Measurements from ENCODE around the gene GSTA2. TPM values are rescaled to one million over a fixed set of nuclear protein-coding genes. Genes with fewer than 3 reads are reported as not detected.

The GSTA2 gene
- polyA plus RNA-seq, 1 donor from 2014 or later: not detected

DNA sequence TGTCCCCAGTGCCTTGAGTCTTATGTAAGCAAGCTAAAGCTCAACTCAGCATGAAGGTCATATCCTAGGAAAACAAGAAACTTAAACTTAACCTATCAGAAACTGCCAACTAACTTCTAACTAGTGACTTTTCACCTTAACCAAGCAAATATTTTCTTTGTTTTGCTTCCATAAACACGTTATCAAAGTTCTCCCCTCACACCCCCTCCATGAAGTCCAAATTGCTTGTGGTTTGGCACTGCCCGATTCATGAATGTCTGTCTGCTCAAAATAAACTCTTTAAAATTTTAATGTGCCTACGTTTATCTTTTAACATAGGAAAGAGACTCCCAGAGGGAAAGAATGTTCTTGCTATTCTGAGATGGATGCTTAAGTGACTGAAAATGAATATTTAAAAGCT, 34.9 kb downstream of the GSTA2 start:
- H3K4me2 ChIP-seq (ENCODE audit: low read length): no peak overlapping the region
- H3K9ac ChIP-seq (ENCODE audit: low read length): no peak overlapping the region
- H3F3A ChIP-seq (ENCODE audit: insufficient read depth, low read length, poor library complexity, severe bottlenecking): no peaks in the 10 kb centered on the region
- H3K79me2 ChIP-seq (replicated peaks; ENCODE audit: insufficient read depth, low read length): no peaks in the 10 kb centered on the region
- H3K4me3 ChIP-seq (ENCODE audit: low read length): no peak overlapping the region
- H4K20me1 ChIP-seq (ENCODE audit: insufficient read depth): no peaks in the 10 kb centered on the region
- H3K27me3 ChIP-seq (ENCODE audit: insufficient read depth, low read depth, low read length): no peaks in the 10 kb centered on the region
- no peaks in the 10 kb centered on the region for H3K36me3 ChIP-seq (ENCODE audit: insufficient read depth, low read length)
- no peak overlapping the region for H2AFZ ChIP-seq (ENCODE audit: low read depth, low read length)
- no peaks in the 10 kb centered on the region for H3K9me2 ChIP-seq (ENCODE audit: insufficient read depth, low read length)
- TF ChIP-seq, protein P1, sequence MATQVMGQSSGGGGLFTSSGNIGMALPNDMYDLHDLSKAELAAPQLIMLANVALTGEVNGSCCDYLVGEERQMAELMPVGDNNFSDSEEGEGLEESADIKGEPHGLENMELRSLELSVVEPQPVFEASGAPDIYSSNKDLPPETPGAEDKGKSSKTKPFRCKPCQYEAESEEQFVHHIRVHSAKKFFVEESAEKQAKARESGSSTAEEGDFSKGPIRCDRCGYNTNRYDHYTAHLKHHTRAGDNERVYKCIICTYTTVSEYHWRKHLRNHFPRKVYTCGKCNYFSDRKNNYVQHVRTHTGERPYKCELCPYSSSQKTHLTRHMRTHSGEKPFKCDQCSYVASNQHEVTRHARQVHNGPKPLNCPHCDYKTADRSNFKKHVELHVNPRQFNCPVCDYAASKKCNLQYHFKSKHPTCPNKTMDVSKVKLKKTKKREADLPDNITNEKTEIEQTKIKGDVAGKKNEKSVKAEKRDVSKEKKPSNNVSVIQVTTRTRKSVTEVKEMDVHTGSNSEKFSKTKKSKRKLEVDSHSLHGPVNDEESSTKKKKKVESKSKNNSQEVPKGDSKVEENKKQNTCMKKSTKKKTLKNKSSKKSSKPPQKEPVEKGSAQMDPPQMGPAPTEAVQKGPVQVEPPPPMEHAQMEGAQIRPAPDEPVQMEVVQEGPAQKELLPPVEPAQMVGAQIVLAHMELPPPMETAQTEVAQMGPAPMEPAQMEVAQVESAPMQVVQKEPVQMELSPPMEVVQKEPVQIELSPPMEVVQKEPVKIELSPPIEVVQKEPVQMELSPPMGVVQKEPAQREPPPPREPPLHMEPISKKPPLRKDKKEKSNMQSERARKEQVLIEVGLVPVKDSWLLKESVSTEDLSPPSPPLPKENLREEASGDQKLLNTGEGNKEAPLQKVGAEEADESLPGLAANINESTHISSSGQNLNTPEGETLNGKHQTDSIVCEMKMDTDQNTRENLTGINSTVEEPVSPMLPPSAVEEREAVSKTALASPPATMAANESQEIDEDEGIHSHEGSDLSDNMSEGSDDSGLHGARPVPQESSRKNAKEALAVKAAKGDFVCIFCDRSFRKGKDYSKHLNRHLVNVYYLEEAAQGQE (IDR thresholded peaks at IDR 0.05; ENCODE audit: borderline replicate concordance): no peak
- TF ChIP-seq, protein P2, sequence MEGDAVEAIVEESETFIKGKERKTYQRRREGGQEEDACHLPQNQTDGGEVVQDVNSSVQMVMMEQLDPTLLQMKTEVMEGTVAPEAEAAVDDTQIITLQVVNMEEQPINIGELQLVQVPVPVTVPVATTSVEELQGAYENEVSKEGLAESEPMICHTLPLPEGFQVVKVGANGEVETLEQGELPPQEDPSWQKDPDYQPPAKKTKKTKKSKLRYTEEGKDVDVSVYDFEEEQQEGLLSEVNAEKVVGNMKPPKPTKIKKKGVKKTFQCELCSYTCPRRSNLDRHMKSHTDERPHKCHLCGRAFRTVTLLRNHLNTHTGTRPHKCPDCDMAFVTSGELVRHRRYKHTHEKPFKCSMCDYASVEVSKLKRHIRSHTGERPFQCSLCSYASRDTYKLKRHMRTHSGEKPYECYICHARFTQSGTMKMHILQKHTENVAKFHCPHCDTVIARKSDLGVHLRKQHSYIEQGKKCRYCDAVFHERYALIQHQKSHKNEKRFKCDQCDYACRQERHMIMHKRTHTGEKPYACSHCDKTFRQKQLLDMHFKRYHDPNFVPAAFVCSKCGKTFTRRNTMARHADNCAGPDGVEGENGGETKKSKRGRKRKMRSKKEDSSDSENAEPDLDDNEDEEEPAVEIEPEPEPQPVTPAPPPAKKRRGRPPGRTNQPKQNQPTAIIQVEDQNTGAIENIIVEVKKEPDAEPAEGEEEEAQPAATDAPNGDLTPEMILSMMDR (IDR thresholded peaks at IDR 0.05; ENCODE audit: poor library complexity, severe bottlenecking): no peak
- TF ChIP-seq EP300 (conservative IDR thresholded peaks at IDR 0.05; ENCODE audit: poor library complexity, severe bottlenecking) (no peak), TAF1 (IDR thresholded peaks at IDR 0.05; ENCODE audit: low read depth) (no peak), MXI1 (conservative IDR thresholded peaks at IDR 0.05; ENCODE audit: poor library complexity, severe bottlenecking) (no peak), EZH2 (IDR thresholded peaks at IDR 0.05; ENCODE audit: borderline replicate concordance, insufficient read depth, low read length, poor library complexity, severe bottlenecking) (no peak), SMC3 (conservative IDR thresholded peaks at IDR 0.05; ENCODE audit: poor library complexity) (no peak), POLR2AphosphoS5 (IDR thresholded peaks at IDR 0.05) (no peak), RAD21 (conservative IDR thresholded peaks at IDR 0.05) (no peak)
- H3K27ac ChIP-seq (ENCODE audit: low read length): no peak overlapping the region
- H3K9me3 ChIP-seq (ENCODE audit: low read length): no peaks in the 10 kb centered on the region

DNA sequence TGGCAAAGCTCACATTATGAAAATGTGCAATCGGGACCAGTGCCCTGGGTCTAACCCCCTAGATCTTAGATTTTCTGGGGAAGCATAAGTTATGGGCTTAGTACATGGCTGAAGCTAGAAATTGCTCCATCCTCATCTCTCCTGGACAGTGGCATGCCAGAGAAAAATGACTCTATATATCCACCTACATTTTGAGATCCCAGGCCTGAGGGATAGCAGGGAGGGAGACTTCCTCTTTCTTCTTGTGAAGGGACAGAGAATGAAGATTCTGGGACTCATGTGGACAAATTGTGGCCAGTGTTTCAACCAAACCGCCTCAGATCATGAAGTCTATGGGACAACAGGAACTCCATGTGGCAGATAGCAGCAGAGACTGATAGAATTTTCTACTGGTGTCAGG, 35.4 kb downstream of the GSTA2 start:
- no peak overlapping the region for H3K9ac ChIP-seq (ENCODE audit: low read length)
- no peaks in the 10 kb centered on the region for H3K79me2 ChIP-seq (replicated peaks; ENCODE audit: insufficient read depth, low read length)
- no peaks in the 10 kb centered on the region for H3K9me3 ChIP-seq (ENCODE audit: low read length)
- TF ChIP-seq SMC3 (conservative IDR thresholded peaks at IDR 0.05; ENCODE audit: poor library complexity) (no peak), EP300 (conservative IDR thresholded peaks at IDR 0.05; ENCODE audit: poor library complexity, severe bottlenecking) (no peak), RAD21 (conservative IDR thresholded peaks at IDR 0.05) (no peak), POLR2AphosphoS5 (IDR thresholded peaks at IDR 0.05) (no peak), TAF1 (IDR thresholded peaks at IDR 0.05; ENCODE audit: low read depth) (no peak)
- TF ChIP-seq, protein P2 (IDR thresholded peaks at IDR 0.05; ENCODE audit: poor library complexity, severe bottlenecking): no peak
- TF ChIP-seq, protein P1 (IDR thresholded peaks at IDR 0.05; ENCODE audit: borderline replicate concordance): no peak
- H3K27me3 ChIP-seq (ENCODE audit: insufficient read depth, low read depth, low read length): no peaks in the 10 kb centered on the region
- no peak overlapping the region for H2AFZ ChIP-seq (ENCODE audit: low read depth, low read length)
- no peaks in the 10 kb centered on the region for H3K9me2 ChIP-seq (ENCODE audit: insufficient read depth, low read length)
- no peaks in the 10 kb centered on the region for H4K20me1 ChIP-seq (ENCODE audit: insufficient read depth)
- H3K4me3 ChIP-seq (ENCODE audit: low read length): no peak overlapping the region
- no peak overlapping the region for H3K27ac ChIP-seq (ENCODE audit: low read length)
- H3K36me3 ChIP-seq (ENCODE audit: insufficient read depth, low read length): no peaks in the 10 kb centered on the region
- no peaks in the 10 kb centered on the region for H3F3A ChIP-seq (ENCODE audit: insufficient read depth, low read length, poor library complexity, severe bottlenecking)
- H3K4me2 ChIP-seq (ENCODE audit: low read length): no peak overlapping the region

Measured in neural cell (in vitro differentiated cells).